GM19043 (cell line): ENCODE measurements around the gene ANGPT4.

ENCODE experiments used
- ATAC-seq: cut with Tn5 transposase; IDR thresholded peaks from one replicate; pipeline ENCODE4 v1.9.1; 2021; ENCODE audit warnings: low read depth; ENCODE audit not compliant: unreplicated experiment

The ANGPT4 gene

GRCh38 chr20:846894-847278 is 69.2 kb downstream of the ANGPT4 start:
- ATAC-seq, result no peak

- no peak for ATAC-seq
These were observed 69.9 kb downstream of the ANGPT4 start for GRCh38 chr20:845941-846893.

GRCh38 chr20:845226-845868 is 70.8 kb downstream of the ANGPT4 start:
- no peak for ATAC-seq

- peak; percentile 93 for ATAC-seq
These were observed 71.5 kb downstream of the ANGPT4 start for GRCh38 chr20:844473-845225.

GRCh38 chr20:843912-844311 is 72.2 kb downstream of the ANGPT4 start:
- ATAC-seq, result no peak

GRCh38 chr20:842547-842940 is 73.6 kb downstream of the ANGPT4 start:
- ATAC-seq, result no peak

GRCh38 chr20:841568-842546 is 74.3 kb downstream of the ANGPT4 start:
- ATAC-seq, result no peak

GRCh38 chr20:840858-841567 is 75.1 kb downstream of the ANGPT4 start:
- no peak for ATAC-seq

- no peak for ATAC-seq
These were observed 75.7 kb downstream of the ANGPT4 start for GRCh38 chr20:840503-840857.

GRCh38 chr20:839626-840025 is 76.5 kb downstream of the ANGPT4 start:
- no peak for ATAC-seq

- ATAC-seq, result no peak
These were observed 77.1 kb downstream of the ANGPT4 start for GRCh38 chr20:839015-839414.

GRCh38 chr20:836190-836589 is 79.9 kb downstream of the ANGPT4 start:
- ATAC-seq, result no peak

GRCh38 chr20:835608-836045 is 80.5 kb downstream of the ANGPT4 start:
- ATAC-seq, result no peak

GRCh38 chr20:834151-834746 is 81.9 kb downstream of the ANGPT4 start:
- ATAC-seq, result no peak

GRCh38 chr20:833450-834150 is 82.5 kb downstream of the ANGPT4 start, which contains the start of gene FAM110A:
FAM110A (plus strand) TSS chr20:833715; CDS start chr20:844805, 11,090 bp downstream.
- ATAC-seq, result peak; percentile 96

GRCh38 chr20:833121-833449 is 83.0 kb downstream of the ANGPT4 start:
- ATAC-seq, result no peak

GRCh38 chr20:831956-832355 is 84.2 kb downstream of the ANGPT4 start:
- no peak for ATAC-seq

GRCh38 chr20:831251-831650 is 84.9 kb downstream of the ANGPT4 start:
- ATAC-seq, result no peak
